HepG2 (cell line): ENCODE results near the gene HACD1. TPM values are rescaled to one million over a fixed set of nuclear protein-coding genes. Genes with fewer than 3 reads are reported as not detected.

Experiments used
- ATAC-seq: fragments of 200-7000 bp; cut with Tn5 transposase; 3 replicates; pipeline ENCODE4 v1.9.1; 2020; ENCODE audit warnings: mild to moderate bottlenecking, moderate library complexity
- BruUV-seq: library from RNA; stranded (reverse); fragments of 400-500 nt; replicated peaks from 2 replicates; lab custom pipeline; 2021; lab: Mats Ljungman, UMichigan
- CTCF ChIA-PET: fragments of 300-600 bp; formaldehyde crosslinking; extraction: SDS; loops from one replicate; lab custom pipeline; 2021; ENCODE audit warnings: low total read pairs, inconsistent platforms, low intra/inter-chr PET ratio; lab: Yijun Ruan, JAX
- POLR2A ChIA-PET: fragments of 350-600 bp; sonication (Branson Sonifier 250); formaldehyde crosslinking; loops from one replicate; lab custom pipeline; 2020; ENCODE audit warnings: antibody characterized with exemption, inconsistent platforms; lab: Yijun Ruan, JAX
- DNase-seq: peaks from one replicate; pipeline ENCODE4 v3.0.0-alpha.2; 2015; ENCODE audit warnings: low spot score
- FAIRE-seq: peaks from 3 replicates; lab custom pipeline; 2011; peaks lifted over from hg19 to GRCh38; lab: Jason Lieb, UNC
- H2AFZ ChIP-seq: one replicate; pipeline ENCODE4 v1.6.1; 2011; ENCODE audit warnings: low read length, inconsistent platforms
- H3K27ac ChIP-seq: fragments of 300-600 bp; 3 replicates; pipeline ENCODE4 v1.8.0; 2011; ENCODE audit warnings: mixed run types, mild to moderate bottlenecking, mixed read lengths, low read length, inconsistent platforms; ENCODE audit not compliant: insufficient read depth; ENCODE audit errors: extremely low read length
- H3K27me3 ChIP-seq, 2 experiments: fragments of 200-600 bp in 1 of 2; 2 replicates in 1 of 2; 3 replicates in 1 of 2; pipeline versions ENCODE4 v1.6.0 to v1.8.0; 2011; ENCODE audit warnings: low read length in 2 of 2, mild to moderate bottlenecking in 2 of 2, moderate library complexity in 2 of 2, inconsistent platforms in 1 of 2; ENCODE audit not compliant: insufficient read depth in 2 of 2, control insufficient read depth in 1 of 2
- H3K36me3 ChIP-seq, 2 experiments: fragments of 200-600 bp in 1 of 2; replicated peaks in 1 of 2; 2 replicates in 1 of 2; 3 replicates in 1 of 2; pipeline versions ENCODE4 v1.5.1 to v1.8.0; 2011; ENCODE audit warnings: low read length in 2 of 2, inconsistent platforms in 1 of 2; ENCODE audit not compliant: insufficient read depth in 2 of 2, control insufficient read depth in 1 of 2
- H3K4me1 ChIP-seq: 2 replicates; pipeline ENCODE4 v1.5.1; 2012; ENCODE audit warnings: low read length, inconsistent platforms; ENCODE audit not compliant: insufficient read depth
- H3K4me2 ChIP-seq: 2 replicates; pipeline ENCODE4 v1.6.0; 2011; ENCODE audit warnings: low read depth, low read length, inconsistent platforms
- H3K4me3 ChIP-seq, 3 experiments: fragments of 200-600 bp in 1 of 3; sonication (generic), shearing (Covaris generic) in 1 of 3; replicated peaks in 1 of 3; 2 replicates each; pipeline ENCODE4 v1.5.1; 2011 to 2016; ENCODE audit warnings: low read length in 3 of 3, inconsistent platforms in 2 of 3, low read depth in 2 of 3, mild to moderate bottlenecking in 2 of 3, control low read depth in 1 of 3, mixed read lengths in 1 of 3; ENCODE audit not compliant: insufficient read depth in 1 of 3
- H3K79me2 ChIP-seq: one replicate; pipeline ENCODE4 v1.6.1; 2011; ENCODE audit warnings: low read length, inconsistent platforms; ENCODE audit not compliant: insufficient read depth
- H3K9ac ChIP-seq: 2 replicates; pipeline ENCODE4 v1.6.0; 2011; ENCODE audit warnings: mild to moderate bottlenecking, low read depth, low read length, inconsistent platforms; ENCODE audit not compliant: insufficient read depth
- H3K9me3 ChIP-seq: 2 replicates; pipeline ENCODE4 v1.5.1; 2012; ENCODE audit warnings: mild to moderate bottlenecking, low read length
- H4K20me1 ChIP-seq: 2 replicates; pipeline ENCODE4 v1.6.0; 2011; ENCODE audit warnings: inconsistent platforms, mild to moderate bottlenecking, low read length, moderate library complexity; ENCODE audit not compliant: insufficient read depth
- FOXA3 ChIP-seq: IDR thresholded peaks from 2 replicates; pipeline ENCODE4 v1.6.1; 2016; ENCODE audit warnings: missing genetic modification reagents, missing compliant biosample characterization
- GABPA ChIP-seq, 2 experiments: IDR thresholded peaks; 2 replicates each; pipeline ENCODE4 v1.6.1; 2011 to 2016; ENCODE audit warnings: low read depth in 2 of 2, low read length in 1 of 2, missing biosample characterization in 1 of 2, missing genetic modification characterization in 1 of 2
- GTF3A ChIP-seq: sonication (generic); formaldehyde crosslinking; conservative IDR thresholded peaks from 2 replicates; pipeline ENCODE4 v1.4.0; 2020; ENCODE audit warnings: mild to moderate bottlenecking, missing genetic modification reagents
- HDAC6 ChIP-seq: fragments of 200-600 bp; sonication (generic); IDR thresholded peaks from 2 replicates; pipeline ENCODE4 v1.7.0; 2017; ENCODE audit warnings: mild to moderate bottlenecking, antibody characterized with exemption, low read length, low read depth
- IRF2 ChIP-seq: IDR thresholded peaks from 2 replicates; pipeline ENCODE4 v1.6.1; 2018; ENCODE audit warnings: missing genetic modification reagents, missing compliant biosample characterization
- KDM5A ChIP-seq: fragments of 200-600 bp; sonication (generic); IDR thresholded peaks from 2 replicates; pipeline ENCODE4 v1.7.0; 2018; ENCODE audit warnings: antibody characterized with exemption, mild to moderate bottlenecking, low read length, borderline replicate concordance
- LCORL ChIP-seq, 2 experiments: fragments of 450-650 bp in 1 of 2; sonication (generic) in 1 of 2; formaldehyde crosslinking in 1 of 2; IDR thresholded peaks; 2 replicates each; pipeline versions ENCODE4 v1.5.0 to v1.6.1; 2017 to 2020; ENCODE audit warnings: antibody characterized with exemption in 1 of 2, missing genetic modification reagents in 1 of 2
- MIER2 ChIP-seq: IDR thresholded peaks from 2 replicates; pipeline ENCODE4 v1.6.1; 2016; ENCODE audit warnings: missing biosample characterization, missing genetic modification reagents
- MTF2 ChIP-seq: sonication (generic); formaldehyde crosslinking; IDR thresholded peaks from 2 replicates; pipeline ENCODE4 v1.5.0; 2020; ENCODE audit warnings: missing genetic modification reagents, borderline replicate concordance
- MZF1 ChIP-seq: sonication (generic); formaldehyde crosslinking; IDR thresholded peaks from 2 replicates; pipeline ENCODE4 v1.8.1; 2023; ENCODE audit warnings: mild to moderate bottlenecking, missing genetic modification reagents, borderline replicate concordance
- SP5 ChIP-seq: IDR thresholded peaks from 2 replicates; pipeline ENCODE4 v1.6.1; 2016; ENCODE audit warnings: low read depth, borderline replicate concordance
- UBTF ChIP-seq: sonication (generic); formaldehyde crosslinking; IDR thresholded peaks from 2 replicates; pipeline ENCODE4 v1.4.0; 2020; ENCODE audit warnings: mild to moderate bottlenecking, missing genetic modification reagents
- ZBTB42 ChIP-seq: sonication (generic); formaldehyde crosslinking; IDR thresholded peaks from 2 replicates; pipeline ENCODE4 v1.5.0; 2020; ENCODE audit warnings: mild to moderate bottlenecking, missing genetic modification reagents
- ZNF10 ChIP-seq: sonication (generic); formaldehyde crosslinking; IDR thresholded peaks from 2 replicates; pipeline ENCODE4 v1.4.0; 2020; ENCODE audit warnings: mild to moderate bottlenecking, low read depth, missing genetic modification reagents, borderline replicate concordance
- ZNF549 ChIP-seq: sonication (generic); formaldehyde crosslinking; IDR thresholded peaks from 2 replicates; pipeline ENCODE4 v1.5.0; 2020; ENCODE audit warnings: missing genetic modification reagents
- ZNF772 ChIP-seq: sonication (generic); formaldehyde crosslinking; IDR thresholded peaks from 2 replicates; pipeline ENCODE4 v1.5.0; 2020; ENCODE audit warnings: mild to moderate bottlenecking, missing genetic modification reagents
- ZSCAN29 ChIP-seq: sonication (generic); formaldehyde crosslinking; conservative IDR thresholded peaks from 2 replicates; pipeline ENCODE4 v1.4.0; 2020; ENCODE audit warnings: mild to moderate bottlenecking, missing genetic modification reagents
- WGBS: methylation state at CpG from one replicate; pipeline ENCODE4 v1.1.6; 2017; ENCODE audit warnings: low lambda C conversion rate; 5-methylcytosine and 5-hydroxymethylcytosine counted together
- in situ Hi-C: cut with HindIII; loops from 2 replicates; pipeline ENCODE4 v1.10.0; 2017; ENCODE audit warnings: low pct_unique_long_range_greater_than_20kb; ENCODE audit not compliant: extremely low pct_ligation_motif_present
- intact Hi-C: fragments of 100-400 bp; cut with micrococcal nuclease; formaldehyde crosslinking; loops from one replicate; pipeline ENCODE4 v1.10.0; 2022; ENCODE audit not compliant: unreplicated experiment
- polyA plus RNA-seq, 8 experiments: library from polyadenylated mRNA; depleted of rRNA in 3 of 8; stranded (reverse) in 7 of 8; unstranded in 1 of 8; fragments of >200 nt; fragmentation: Illumina TruSeq in 4 of 8; extraction: Trizol in 4 of 8; gene quantifications; 2 replicates each; pipeline versions ENCODE4 v1.2.1 to v1.2.3, GENCODE V29; 2011 to 2016; ENCODE audit warnings: low read depth in 4 of 8, missing spikeins in 1 of 8, mixed read lengths in 1 of 8; ENCODE audit not compliant: insufficient read depth in 1 of 8
- total RNA-seq, 5 experiments: library from RNA; depleted of rRNA; stranded (reverse); fragments of >200 nt; fragmentation: Illumina TruSeq; extraction: Trizol; gene quantifications; 2 replicates each; pipeline ENCODE4 v1.2.3, GENCODE V29; 2016; ENCODE audit warnings: low read depth in 1 of 5
- TF ChIP-seq, protein P1 (sequence below): IDR thresholded peaks from 2 replicates; pipeline ENCODE4 v1.6.1; 2016; ENCODE audit warnings: missing compliant biosample characterization, missing genetic modification reagents, borderline replicate concordance
- TF ChIP-seq, protein P2 (sequence below): sonication (generic); formaldehyde crosslinking; IDR thresholded peaks from 2 replicates; pipeline ENCODE4 v1.5.0; 2020; ENCODE audit warnings: mild to moderate bottlenecking, missing genetic modification reagents

HACD1 gene
- total and polyA plus RNA-seq, 2 of the 13 experiments (the other 11 are each of a cell fraction or from before 2014, with no cell fraction given): 43.4 to 47.6 TPM

GRCh38 chr10:17548162-17548561, 69.0 kb downstream of the HACD1 start (continued):
- TF ChIP-seq MZF1 (CRISPR knock-in tag) (no peak), ZNF772 (CRISPR knock-in tag) (no peak), HDAC6 (no peak), FOXA3 (no peak), GABPA (IDR thresholded peaks at IDR 0.05; ENCODE audit: low read depth, low read length) (no peak), GABPA (CRISPR knock-in tag; IDR thresholded peaks at IDR 0.05; ENCODE audit: low read depth) (no peak), MTF2 (CRISPR knock-in tag) (no peak)

DNA sequence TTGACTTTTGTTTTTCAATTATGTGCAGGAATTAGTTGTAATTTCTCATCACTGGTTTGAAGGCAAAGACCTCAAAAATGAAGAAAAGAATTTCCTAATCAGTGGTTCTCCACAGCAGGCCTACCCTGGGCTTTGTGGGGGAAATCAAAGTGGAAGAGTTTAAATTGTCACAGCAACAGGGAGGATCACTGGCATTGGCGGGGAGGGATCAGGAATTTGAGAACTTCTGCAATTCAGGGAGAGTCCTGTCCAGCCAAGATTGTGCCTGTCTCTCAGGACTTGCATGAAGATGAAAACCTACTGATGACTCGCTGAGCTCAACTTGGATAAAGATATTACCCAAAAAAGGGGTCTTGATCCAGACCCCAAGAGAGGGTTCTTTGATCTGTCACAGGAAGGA, 70.1 kb downstream of the HACD1 start:
- Histone ChIP-seq H2AFZ (no peak overlapping the region), H3K36me3 (no peaks in the 10 kb centered on the region), H4K20me1 (no peaks in the 10 kb centered on the region), H3K27me3 (peaks cover 2 to 5% of the 10 kb centered on the region in 2 experiments; a peak in 1 of 5 replicates), H3K27ac (no peak overlapping the region), H3K79me2 (no peaks in the 10 kb centered on the region), H3K4me1 (no peaks in the 10 kb centered on the region), H3K4me2 (no peak overlapping the region), H3K9me3 (no peaks in the 10 kb centered on the region), H3K9ac (no peak overlapping the region), H3K4me3 (no peak overlapping the region)
- 24% methylated on average over 2 of the region's 2 CpGs for WGBS
- BruUV-seq: no TSS peak
- ATAC-seq (no peak), FAIRE-seq (no peak), DNase-seq (no peak)
- intact Hi-C loops: no loop called here
- ChIA-PET CTCF (no interaction called here), POLR2A (no interaction called here)
- in situ Hi-C loops: no loop called here
- TF ChIP-seq ZBTB42 (CRISPR knock-in tag): no peak
- no peak for TF ChIP-seq ZSCAN29 (CRISPR knock-in tag)
- TF ChIP-seq, protein P1, sequence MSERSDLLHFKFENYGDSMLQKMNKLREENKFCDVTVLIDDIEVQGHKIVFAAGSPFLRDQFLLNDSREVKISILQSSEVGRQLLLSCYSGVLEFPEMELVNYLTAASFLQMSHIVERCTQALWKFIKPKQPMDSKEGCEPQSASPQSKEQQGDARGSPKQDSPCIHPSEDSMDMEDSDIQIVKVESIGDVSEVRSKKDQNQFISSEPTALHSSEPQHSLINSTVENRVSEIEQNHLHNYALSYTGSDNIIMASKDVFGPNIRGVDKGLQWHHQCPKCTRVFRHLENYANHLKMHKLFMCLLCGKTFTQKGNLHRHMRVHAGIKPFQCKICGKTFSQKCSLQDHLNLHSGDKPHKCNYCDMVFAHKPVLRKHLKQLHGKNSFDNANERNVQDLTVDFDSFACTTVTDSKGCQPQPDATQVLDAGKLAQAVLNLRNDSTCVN: no peak
- no peak for TF ChIP-seq KDM5A
- TF ChIP-seq, protein P2, sequence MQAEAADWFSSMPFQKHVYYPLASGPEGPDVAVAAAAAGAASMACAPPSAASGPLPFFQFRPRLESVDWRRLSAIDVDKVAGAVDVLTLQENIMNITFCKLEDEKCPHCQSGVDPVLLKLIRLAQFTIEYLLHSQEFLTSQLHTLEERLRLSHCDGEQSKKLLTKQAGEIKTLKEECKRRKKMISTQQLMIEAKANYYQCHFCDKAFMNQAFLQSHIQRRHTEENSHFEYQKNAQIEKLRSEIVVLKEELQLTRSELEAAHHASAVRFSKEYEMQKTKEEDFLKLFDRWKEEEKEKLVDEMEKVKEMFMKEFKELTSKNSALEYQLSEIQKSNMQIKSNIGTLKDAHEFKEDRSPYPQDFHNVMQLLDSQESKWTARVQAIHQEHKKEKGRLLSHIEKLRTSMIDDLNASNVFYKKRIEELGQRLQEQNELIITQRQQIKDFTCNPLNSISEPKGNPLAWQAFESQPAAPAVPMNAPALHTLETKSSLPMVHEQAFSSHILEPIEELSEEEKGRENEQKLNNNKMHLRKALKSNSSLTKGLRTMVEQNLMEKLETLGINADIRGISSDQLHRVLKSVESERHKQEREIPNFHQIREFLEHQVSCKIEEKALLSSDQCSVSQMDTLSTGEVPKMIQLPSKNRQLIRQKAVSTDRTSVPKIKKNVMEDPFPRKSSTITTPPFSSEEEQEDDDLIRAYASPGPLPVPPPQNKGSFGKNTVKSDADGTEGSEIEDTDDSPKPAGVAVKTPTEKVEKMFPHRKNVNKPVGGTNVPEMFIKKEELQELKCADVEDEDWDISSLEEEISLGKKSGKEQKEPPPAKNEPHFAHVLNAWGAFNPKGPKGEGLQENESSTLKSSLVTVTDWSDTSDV (CRISPR knock-in tag): no peak
- no peak for TF ChIP-seq LCORL (IDR thresholded peaks at IDR 0.05)
- no peak for TF ChIP-seq LCORL (CRISPR knock-in tag; IDR thresholded peaks at IDR 0.05)
- no peak for TF ChIP-seq UBTF
- TF ChIP-seq GTF3A: no peak
- no peak for TF ChIP-seq IRF2 (CRISPR knock-in tag)
- no peak for TF ChIP-seq SP5 (CRISPR knock-in tag)
- TF ChIP-seq ZNF10 (CRISPR knock-in tag): no peak
- TF ChIP-seq ZNF549 (CRISPR knock-in tag): no peak
- TF ChIP-seq MIER2 (CRISPR knock-in tag): no peak
